Activated B cell treated with CpG ODN at 0.5 μM for 24 hours (primary cell): ENCODE data around the gene IRF1. TPM values are rescaled to one million over a fixed set of nuclear protein-coding genes. Genes with fewer than 3 reads are reported as not detected.

Source experiments
- ATAC-seq: fragments of 200-7000 bp; cut with Tn5 transposase; one replicate; pipeline ENCODE4 v1.10.0; 2021; ENCODE audit warnings: low read depth, mild to moderate bottlenecking, moderate library complexity
- CTCF ChIA-PET: fragments of 350-600 bp; sonication (Branson Sonifier 250); formaldehyde crosslinking; loops from one replicate; lab custom pipeline; 2021; ENCODE audit warnings: antibody characterized with exemption; lab: Charles Lee
- POLR2A ChIA-PET: fragments of 350-600 bp; sonication (Branson Sonifier 250); formaldehyde crosslinking; loops from one replicate; lab custom pipeline; 2021; ENCODE audit warnings: antibody characterized with exemption; lab: Charles Lee
- DNase-seq: peaks from one replicate; pipeline ENCODE4 v3.0.0; 2022
- H3K27ac Mint-ChIP-seq: one replicate; pipeline ENCODE4 v1.8.0; 2020; ENCODE audit warnings: mixed read lengths
- H3K27me3 Mint-ChIP-seq: one replicate; pipeline ENCODE4 v1.8.0; 2021; ENCODE audit warnings: mixed read lengths
- H3K36me3 Mint-ChIP-seq: one replicate; pipeline ENCODE4 v1.8.0; 2021; ENCODE audit warnings: low read depth, mixed read lengths
- H3K4me1 Mint-ChIP-seq: one replicate; pipeline ENCODE4 v1.8.0; 2021; ENCODE audit warnings: mixed read lengths
- H3K4me3 Mint-ChIP-seq: one replicate; pipeline ENCODE4 v1.8.0; 2020; ENCODE audit warnings: mild to moderate bottlenecking, mixed read lengths
- H3K9me3 Mint-ChIP-seq: one replicate; pipeline ENCODE4 v1.8.0; 2020; ENCODE audit warnings: mixed read lengths
- CTCF ChIP-seq: fragments of 200-600 bp; IDR thresholded peaks from one replicate; pipeline ENCODE4 v1.8.0; 2022; ENCODE audit warnings: antibody characterized with exemption, mild to moderate bottlenecking
- intact Hi-C: fragments of 100-400 bp; cut with micrococcal nuclease; formaldehyde crosslinking; loops from one replicate; pipeline ENCODE4 v1.15.1; 2024
- total RNA-seq: library from RNA; stranded (reverse); gene quantifications from 2 replicates; pipeline ENCODE4 v1.2.3, GENCODE V29; 2022

IRF1 gene
- total RNA-seq, 1 donor from 2014 or later: 134 TPM

GRCh38 chr5:132465059-132465707, 25.4 kb downstream of the IRF1 start:
- intact Hi-C loops: loop anchor here (2.0 to 5.0 kb wide), 2 partner anchors 16 to 37 kb away; no protein-coding TSS in a partner anchor
- Mint-ChIP-seq H3K27me3 (no peaks in the 10 kb centered on the region), H3K36me3 (peaks cover 7% of the 10 kb centered on the region), H3K27ac (peak overlapping the region; percentile 75), H3K4me1 (peaks cover 96% of the 10 kb centered on the region), H3K9me3 (no peaks in the 10 kb centered on the region), H3K4me3 (peak overlapping the region; percentile 56)
- ATAC-seq (no peak), DNase-seq (no peak)
- ChIA-PET POLR2A (interaction anchor here (0.9 to 7.2 kb wide), 14 partner anchors 8 to 54 kb away, joined by 3 to 164 read pairs (median 10); partner anchors contain the start of gene IRF1), CTCF (interaction anchor here (1.0 to 3.2 kb wide), 8 partner anchors 7 to 45 kb away, joined by 3 to 17 read pairs (median 6); partner anchors contain the start of gene IRF1)
- no peak for TF ChIP-seq CTCF

GRCh38 chr5:132464156-132464939, 26.2 kb downstream of the IRF1 start:
- intact Hi-C loops: loop anchor here (2.0 kb wide), 1 partner anchor 16 kb away; no protein-coding TSS in a partner anchor
- H3K4me1 Mint-ChIP-seq: peaks cover 98% of the 10 kb centered on the region
- TF ChIP-seq CTCF: no peak
- ChIA-PET POLR2A (interaction anchor here (0.7 to 7.2 kb wide), 12 partner anchors 7 to 53 kb away, joined by 3 to 164 read pairs (median 8); partner anchors contain the start of gene IRF1), CTCF (interaction anchor here (1.0 to 3.2 kb wide), 7 partner anchors 10 to 44 kb away, joined by 3 to 17 read pairs (median 5); partner anchors contain the start of gene IRF1)
- peak; percentile 34 for ATAC-seq
- no peak for DNase-seq
- peak overlapping the region; percentile 56 for H3K4me3 Mint-ChIP-seq
- H3K27me3 Mint-ChIP-seq: no peaks in the 10 kb centered on the region
- H3K27ac Mint-ChIP-seq: peak overlapping the region; percentile 75
- peaks cover 4% of the 10 kb centered on the region for H3K36me3 Mint-ChIP-seq
- H3K9me3 Mint-ChIP-seq: no peaks in the 10 kb centered on the region

- TF ChIP-seq CTCF: no peak
- ATAC-seq: no peak
- Mint-ChIP-seq H3K4me1 (peaks cover 98% of the 10 kb centered on the region), H3K27me3 (no peaks in the 10 kb centered on the region), H3K9me3 (no peaks in the 10 kb centered on the region), H3K4me3 (peak overlapping the region; percentile 42), H3K36me3 (peaks cover 4% of the 10 kb centered on the region), H3K27ac (no peak overlapping the region)
- ChIA-PET POLR2A (interaction anchor here (0.9 to 7.2 kb wide), 8 partner anchors 15 to 53 kb away, joined by 3 to 164 read pairs (median 35); partner anchors contain the start of gene IRF1), CTCF (interaction anchor here (1.1 to 2.4 kb wide), 3 partner anchors 10 to 37 kb away, joined by 3 to 11 read pairs (median 3); no protein-coding TSS in a partner anchor)
- intact Hi-C loops: loop anchor here (2.0 kb wide), 1 partner anchor 15 kb away; no protein-coding TSS in a partner anchor
- DNase-seq: no peak
Measured at GRCh38 chr5:132463811-132464155, 26.8 kb downstream of the IRF1 start.

- Mint-ChIP-seq H3K27ac (no peak overlapping the region), H3K36me3 (peaks cover 4% of the 10 kb centered on the region), H3K4me1 (peaks cover 98% of the 10 kb centered on the region), H3K27me3 (no peaks in the 10 kb centered on the region), H3K9me3 (no peaks in the 10 kb centered on the region), H3K4me3 (peak overlapping the region; percentile 42)
- ChIA-PET CTCF (interaction anchor here (0.9 kb wide), 1 partner anchor 27 kb away, joined by 3 read pairs; the partner anchor contains the start of gene IRF1), POLR2A (interaction anchor here (5.1 to 7.2 kb wide), 4 partner anchors 16 to 37 kb away, joined by 59 to 164 read pairs (median 75); partner anchors contain the start of gene IRF1)
- TF ChIP-seq CTCF: no peak
- DNase-seq: no peak
- intact Hi-C loops: no loop called here
- ATAC-seq: no peak
Measured at GRCh38 chr5:132462856-132463745, 27.5 kb downstream of the IRF1 start.
